BE2C (cell line): ENCODE measurements around the gene KL.

Experiments
- DNase-seq: peaks from one replicate; pipeline ENCODE4 v3.0.0-alpha.2; 2020
- H3K27me3 ChIP-seq: fragments of 250-450 bp; sonication (Bioruptor Pico); 2 replicates; pipeline ENCODE4 v1.5.1; 2020; ENCODE audit warnings: mild to moderate bottlenecking
- H3K36me3 ChIP-seq: fragments of 250-450 bp; sonication (Bioruptor Pico); 2 replicates; pipeline ENCODE4 v1.5.1; 2020; ENCODE audit warnings: mild to moderate bottlenecking
- H3K4me1 ChIP-seq: fragments of 250-450 bp; sonication (Bioruptor Pico); 2 replicates; pipeline ENCODE4 v1.5.1; 2020
- H3K4me3 ChIP-seq: 2 replicates; pipeline ENCODE4 v1.5.1; 2011; ENCODE audit warnings: low read depth, low read length
- H3K9me3 ChIP-seq: fragments of 250-450 bp; sonication (Bioruptor Pico); 2 replicates; pipeline ENCODE4 v1.5.1; 2020
- CTCF ChIP-seq: IDR thresholded peaks from 2 replicates; pipeline ENCODE4 v1.5.1; 2012; ENCODE audit warnings: mild to moderate bottlenecking, low read depth, low read length

The KL gene

GRCh38 chr13:33026489-33027152, 10.4 kb downstream of the KL start:
- no peak for DNase-seq
- no peaks in the 10 kb centered on the region for H3K36me3 ChIP-seq

GRCh38 chr13:33028620-33029019, 12.4 kb downstream of the KL start:
- no peak for DNase-seq
- Histone ChIP-seq H3K4me3 (no peak overlapping the region), H3K36me3 (no peaks in the 10 kb centered on the region), H3K4me1 (no peaks in the 10 kb centered on the region), H3K9me3 (no peaks in the 10 kb centered on the region), H3K27me3 (no peaks in the 10 kb centered on the region)
- no peak for TF ChIP-seq CTCF

More at GRCh38 chr13:33026489-33027152, 10.4 kb downstream of the KL start:
- no peaks in the 10 kb centered on the region for H3K9me3 ChIP-seq
- H3K27me3 ChIP-seq = no peaks in the 10 kb centered on the region
- no peak for TF ChIP-seq CTCF
- no peaks in the 10 kb centered on the region for H3K4me1 ChIP-seq
- no peak overlapping the region for H3K4me3 ChIP-seq

GRCh38 chr13:33031277-33031676, 15.1 kb downstream of the KL start:
- no peaks in the 10 kb centered on the region for H3K27me3 ChIP-seq
- H3K4me1 ChIP-seq = no peaks in the 10 kb centered on the region
- DNase-seq = no peak
- TF ChIP-seq CTCF = no peak
- no peaks in the 10 kb centered on the region for H3K9me3 ChIP-seq
- no peaks in the 10 kb centered on the region for H3K36me3 ChIP-seq
- no peak overlapping the region for H3K4me3 ChIP-seq

- no peak for DNase-seq
- no peaks in the 10 kb centered on the region for H3K4me1 ChIP-seq
- H3K9me3 ChIP-seq = no peaks in the 10 kb centered on the region
- TF ChIP-seq CTCF = no peak
- H3K27me3 ChIP-seq = no peaks in the 10 kb centered on the region
- H3K4me3 ChIP-seq = no peak overlapping the region
- no peaks in the 10 kb centered on the region for H3K36me3 ChIP-seq
Observed at GRCh38 chr13:33032037-33032625, 15.9 kb downstream of the KL start.

GRCh38 chr13:33033051-33033812, 17.0 kb downstream of the KL start:
- Histone ChIP-seq H3K36me3 (no peaks in the 10 kb centered on the region), H3K4me3 (peak overlapping the region; percentile 9), H3K27me3 (no peaks in the 10 kb centered on the region), H3K9me3 (no peaks in the 10 kb centered on the region), H3K4me1 (no peaks in the 10 kb centered on the region)
- TF ChIP-seq CTCF = no peak
- no peak for DNase-seq

GRCh38 chr13:33033986-33034385, 17.8 kb downstream of the KL start:
- DNase-seq = no peak
- TF ChIP-seq CTCF = no peak
- Histone ChIP-seq H3K36me3 (no peaks in the 10 kb centered on the region), H3K9me3 (no peaks in the 10 kb centered on the region), H3K27me3 (no peaks in the 10 kb centered on the region), H3K4me1 (no peaks in the 10 kb centered on the region), H3K4me3 (no peak overlapping the region)
